Subcutaneous adipose tissue (tissue), 4 donors: ENCODE data around the gene FHOD3. TPM values are rescaled to one million over a fixed set of nuclear protein-coding genes. Genes with fewer than 3 reads are reported as not detected.

Experiments used
- CTCF ChIP-seq: fragments of 450-650 bp; IDR thresholded peaks from one replicate; pipeline ENCODE4 v1.5.1; 2016; ENCODE audit warnings: low read depth, mild to moderate bottlenecking, control low read depth, antibody characterized with exemption, moderate library complexity
- total RNA-seq, 4 donors: library from RNA; depleted of rRNA; stranded (reverse); fragments of >200 nt; gene quantifications; one replicate each; pipeline ENCODE4 v1.1.0, GENCODE V29; 2016

FHOD3 gene
- total RNA-seq, 4 donors from 2014 or later, result 1.5 to 5.4 (median 3.3) TPM

GRCh38 chr18:36660311-36660710 is 362.8 kb downstream of the FHOD3 start:
- no peak for TF ChIP-seq CTCF

- no peak for TF ChIP-seq CTCF
These were observed 364.5 kb downstream of the FHOD3 start for GRCh38 chr18:36661999-36662398.

GRCh38 chr18:36663312-36663711 is 365.8 kb downstream of the FHOD3 start:
- TF ChIP-seq CTCF, result no peak

GRCh38 chr18:36665952-36666351 is 368.4 kb downstream of the FHOD3 start:
- TF ChIP-seq CTCF, result no peak

GRCh38 chr18:36667811-36668210 is 370.3 kb downstream of the FHOD3 start:
- TF ChIP-seq CTCF, result no peak

- TF ChIP-seq CTCF, result no peak
These were observed 370.8 kb downstream of the FHOD3 start for GRCh38 chr18:36668349-36668748.

- no peak for TF ChIP-seq CTCF
These were observed 375.2 kb downstream of the FHOD3 start for GRCh38 chr18:36672437-36673344.
